Neural progenitor cell (in vitro differentiated cells): ENCODE results near the gene BCAT1.

Experiments
- CTCF ChIP-seq: fragments of 200-600 bp; sonication (generic); IDR thresholded peaks from 2 replicates; pipeline ENCODE4 v1.5.1; 2017; ENCODE audit warnings: antibody characterized with exemption, mild to moderate bottlenecking
- EZH2 ChIP-seq: fragments of 200-600 bp; sonication (generic); IDR thresholded peaks from 2 replicates; pipeline ENCODE4 v1.6.1; 2017; ENCODE audit warnings: antibody characterized with exemption, mild to moderate bottlenecking, moderate library complexity
- EZH2phosphoT487 ChIP-seq: fragments of 200-600 bp; sonication (generic); IDR thresholded peaks from 2 replicates; pipeline ENCODE4 v1.6.1; 2017; ENCODE audit warnings: antibody characterized with exemption

GRCh38 chr12:24972078-24972477, 23.2 kb upstream of the BCAT1 start:
- TF ChIP-seq CTCF (no peak), EZH2 (no peak), EZH2phosphoT487 (no peak)
